Suprapubic skin (tissue), 3 donors: Measurements from ENCODE around the gene TMPRSS7.

Source experiments
- EP300 ChIP-seq: sonication (generic); formaldehyde crosslinking; IDR thresholded peaks from one replicate; pipeline ENCODE4 v1.6.1; 2017; ENCODE audit warnings: antibody characterized with exemption
- POLR2A ChIP-seq, 2 donors: fragments of 450-650 bp; IDR thresholded peaks; one replicate each; pipeline ENCODE4 v1.6.1; 2017; ENCODE audit warnings: antibody characterized with exemption in 2 of 2, mild to moderate bottlenecking in 2 of 2, moderate library complexity in 2 of 2
- TF ChIP-seq, protein P1 (sequence below), 2 donors: fragments of 200-600 bp in 1 of 2; fragments of 450-650 bp in 1 of 2; sonication (generic) in 1 of 2; IDR thresholded peaks; one replicate each; pipeline ENCODE4 v1.5.1; 2016 to 2019; ENCODE audit warnings: antibody characterized with exemption in 2 of 2, mild to moderate bottlenecking in 1 of 2, moderate library complexity in 1 of 2

DNA sequence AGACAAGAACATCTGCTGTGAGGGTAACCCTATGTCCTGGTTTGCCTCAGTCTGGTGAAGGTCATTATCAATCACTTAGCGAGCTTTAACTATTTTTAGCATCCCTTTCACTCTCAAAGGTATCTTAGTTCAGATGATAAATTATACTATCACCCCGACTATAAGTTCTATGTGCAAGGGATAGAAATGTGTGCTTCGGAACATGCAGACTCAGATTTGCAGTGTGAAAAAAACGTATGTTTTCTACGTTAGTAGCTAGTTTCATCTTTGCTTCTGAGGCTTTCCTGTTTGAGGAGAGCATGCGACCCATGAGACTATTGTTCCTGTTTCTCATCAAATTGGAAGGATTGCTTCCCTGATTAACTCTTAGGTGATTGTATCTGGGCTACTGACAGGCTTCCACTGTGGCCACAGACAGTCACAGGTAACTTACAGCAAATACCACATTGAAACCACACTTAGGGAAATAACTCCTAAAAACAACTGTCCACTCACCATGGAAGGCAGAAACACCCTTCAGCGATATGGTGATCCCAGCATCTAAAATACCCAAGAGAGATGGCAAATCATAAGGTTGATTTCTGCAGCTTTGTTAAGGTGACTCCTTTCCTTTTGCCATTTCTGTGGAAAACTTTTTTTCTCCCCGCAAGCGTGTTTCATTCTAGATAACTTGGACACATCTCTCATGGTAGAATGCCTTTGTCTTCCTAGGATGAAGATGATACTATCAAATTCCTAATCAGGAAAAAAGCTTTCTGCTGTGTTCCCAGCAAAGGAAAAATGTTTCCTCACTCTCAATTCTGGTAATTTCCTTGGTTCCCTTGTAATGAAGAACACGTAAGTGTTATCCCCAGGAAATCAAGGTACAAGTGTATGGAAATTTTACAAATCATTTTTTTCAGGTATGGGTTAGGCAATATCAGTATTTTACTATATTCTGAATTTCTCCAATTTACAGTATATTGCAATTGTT, 93.3 kb downstream of the TMPRSS7 start:
- TF ChIP-seq POLR2A (IDR thresholded peaks at IDR 0.05) = no peak
- TF ChIP-seq, protein P1, sequence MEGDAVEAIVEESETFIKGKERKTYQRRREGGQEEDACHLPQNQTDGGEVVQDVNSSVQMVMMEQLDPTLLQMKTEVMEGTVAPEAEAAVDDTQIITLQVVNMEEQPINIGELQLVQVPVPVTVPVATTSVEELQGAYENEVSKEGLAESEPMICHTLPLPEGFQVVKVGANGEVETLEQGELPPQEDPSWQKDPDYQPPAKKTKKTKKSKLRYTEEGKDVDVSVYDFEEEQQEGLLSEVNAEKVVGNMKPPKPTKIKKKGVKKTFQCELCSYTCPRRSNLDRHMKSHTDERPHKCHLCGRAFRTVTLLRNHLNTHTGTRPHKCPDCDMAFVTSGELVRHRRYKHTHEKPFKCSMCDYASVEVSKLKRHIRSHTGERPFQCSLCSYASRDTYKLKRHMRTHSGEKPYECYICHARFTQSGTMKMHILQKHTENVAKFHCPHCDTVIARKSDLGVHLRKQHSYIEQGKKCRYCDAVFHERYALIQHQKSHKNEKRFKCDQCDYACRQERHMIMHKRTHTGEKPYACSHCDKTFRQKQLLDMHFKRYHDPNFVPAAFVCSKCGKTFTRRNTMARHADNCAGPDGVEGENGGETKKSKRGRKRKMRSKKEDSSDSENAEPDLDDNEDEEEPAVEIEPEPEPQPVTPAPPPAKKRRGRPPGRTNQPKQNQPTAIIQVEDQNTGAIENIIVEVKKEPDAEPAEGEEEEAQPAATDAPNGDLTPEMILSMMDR (IDR thresholded peaks at IDR 0.05) = no peak
- TF ChIP-seq EP300 = no peak
